Loucy (cell line): Measurements from ENCODE around the gene ST6GAL2.

ENCODE experiments used
- H2AFZ ChIP-seq: fragments of 200-600 bp; sonication (generic); 2 replicates; pipeline ENCODE4 v1.6.0; 2016; ENCODE audit warnings: antibody characterized with exemption, mild to moderate bottlenecking, low read length, moderate library complexity
- H3F3A ChIP-seq: fragments of 200-600 bp; 2 replicates; pipeline ENCODE4 v1.6.0; 2016; ENCODE audit warnings: antibody characterized with exemption, low read depth, mild to moderate bottlenecking
- H3K27me3 ChIP-seq: fragments of 200-600 bp; sonication (generic); 2 replicates; pipeline ENCODE4 v1.6.1; 2014; ENCODE audit warnings: low read length, mild to moderate bottlenecking; ENCODE audit not compliant: insufficient read depth, poor library complexity, severe bottlenecking
- H3K36me3 ChIP-seq: fragments of 200-600 bp; sonication (generic); 2 replicates; pipeline ENCODE4 v1.6.1; 2016; ENCODE audit warnings: low read length; ENCODE audit not compliant: insufficient read depth
- H3K4me1 ChIP-seq: fragments of 200-600 bp; sonication (generic); 2 replicates; pipeline ENCODE4 v1.5.1; 2014; ENCODE audit warnings: low read length, mild to moderate bottlenecking; ENCODE audit not compliant: insufficient read depth, poor library complexity, severe bottlenecking
- H3K4me2 ChIP-seq: fragments of 200-600 bp; sonication (generic); 2 replicates; pipeline ENCODE4 v1.6.0; 2014; ENCODE audit warnings: antibody characterized with exemption, low read length, low read depth, mild to moderate bottlenecking; ENCODE audit not compliant: poor library complexity, severe bottlenecking
- H3K4me3 ChIP-seq: fragments of 200-600 bp; sonication (generic); 2 replicates; pipeline ENCODE4 v1.5.1; 2014; ENCODE audit warnings: low read length, mild to moderate bottlenecking, mixed read lengths; ENCODE audit not compliant: poor library complexity, severe bottlenecking
- H3K79me2 ChIP-seq: fragments of 200-600 bp; sonication (generic); 2 replicates; pipeline ENCODE4 v1.6.1; 2014; ENCODE audit warnings: low read length; ENCODE audit not compliant: insufficient read depth
- H3K9ac ChIP-seq: fragments of 200-600 bp; sonication (generic); 2 replicates; pipeline ENCODE4 v1.6.0; 2014; ENCODE audit warnings: mild to moderate bottlenecking, low read depth, low read length, moderate library complexity; ENCODE audit not compliant: poor library complexity, severe bottlenecking
- H3K9me2 ChIP-seq: fragments of 200-600 bp; sonication (generic); replicated peaks from 2 replicates; pipeline ENCODE4 v1.6.1; 2016; ENCODE audit warnings: low read depth, low read length, mixed read lengths
- H3K9me3 ChIP-seq: fragments of 200-600 bp; sonication (generic); 2 replicates; pipeline ENCODE4 v1.6.1; 2014; ENCODE audit warnings: mild to moderate bottlenecking, antibody characterized with exemption, low read length, low read depth; ENCODE audit not compliant: insufficient read depth
- H4K20me1 ChIP-seq: fragments of 200-600 bp; sonication (generic); 2 replicates; pipeline ENCODE4 v1.6.0; 2014; ENCODE audit warnings: antibody characterized with exemption, low read length, mild to moderate bottlenecking; ENCODE audit not compliant: insufficient read depth, poor library complexity, severe bottlenecking
- CTCF ChIP-seq: fragments of 200-600 bp; sonication (generic); conservative IDR thresholded peaks from 2 replicates; pipeline ENCODE4 v1.5.1; 2014; ENCODE audit warnings: mild to moderate bottlenecking, antibody characterized with exemption, low read length
- EZH2phosphoT487 ChIP-seq: fragments of 200-600 bp; IDR thresholded peaks from 2 replicates; pipeline ENCODE4 v1.6.1; 2018; ENCODE audit warnings: antibody characterized with exemption, mild to moderate bottlenecking, moderate library complexity, borderline replicate concordance

ST6GAL2 gene

GRCh38 chr2:106827158-106827557 lies 58.8 kb downstream of the ST6GAL2 start:
- no peaks in the 10 kb centered on the region for H3K79me2 ChIP-seq
- H3K4me2 ChIP-seq: no peak overlapping the region
- no peaks in the 10 kb centered on the region for H3K4me1 ChIP-seq
- no peaks in the 10 kb centered on the region for H4K20me1 ChIP-seq
- no peaks in the 10 kb centered on the region for H3K9me3 ChIP-seq
- H3K4me3 ChIP-seq: no peak overlapping the region
- no peak overlapping the region for H2AFZ ChIP-seq
- no peaks in the 10 kb centered on the region for H3F3A ChIP-seq
- TF ChIP-seq CTCF: no peak
- TF ChIP-seq EZH2phosphoT487: no peak
- H3K36me3 ChIP-seq: no peaks in the 10 kb centered on the region
- H3K9ac ChIP-seq: no peak overlapping the region
- H3K9me2 ChIP-seq: no peaks in the 10 kb centered on the region
- no peaks in the 10 kb centered on the region for H3K27me3 ChIP-seq

- no peak overlapping the region for H3K9ac ChIP-seq
- H3K36me3 ChIP-seq: no peaks in the 10 kb centered on the region
- no peaks in the 10 kb centered on the region for H3F3A ChIP-seq
- no peaks in the 10 kb centered on the region for H3K79me2 ChIP-seq
- H3K27me3 ChIP-seq: no peaks in the 10 kb centered on the region
- no peak overlapping the region for H3K4me2 ChIP-seq
- no peaks in the 10 kb centered on the region for H3K9me2 ChIP-seq
- H3K4me1 ChIP-seq: no peaks in the 10 kb centered on the region
- H2AFZ ChIP-seq: no peak overlapping the region
- no peak overlapping the region for H3K4me3 ChIP-seq
- no peaks in the 10 kb centered on the region for H4K20me1 ChIP-seq
- H3K9me3 ChIP-seq: no peaks in the 10 kb centered on the region
- TF ChIP-seq EZH2phosphoT487 (no peak), CTCF (no peak)
Observed at GRCh38 chr2:106825161-106825560, 60.8 kb downstream of the ST6GAL2 start.

GRCh38 chr2:106816974-106817373 lies 69.0 kb downstream of the ST6GAL2 start:
- no peaks in the 10 kb centered on the region for H3K9me3 ChIP-seq
- H3K9me2 ChIP-seq: no peaks in the 10 kb centered on the region
- H2AFZ ChIP-seq: no peak overlapping the region
- no peaks in the 10 kb centered on the region for H4K20me1 ChIP-seq
- H3K4me3 ChIP-seq: no peak overlapping the region
- H3F3A ChIP-seq: no peaks in the 10 kb centered on the region
- H3K36me3 ChIP-seq: no peaks in the 10 kb centered on the region
- H3K4me2 ChIP-seq: no peak overlapping the region
- H3K79me2 ChIP-seq: no peaks in the 10 kb centered on the region
- no peaks in the 10 kb centered on the region for H3K4me1 ChIP-seq
- H3K9ac ChIP-seq: no peak overlapping the region
- TF ChIP-seq CTCF (no peak), EZH2phosphoT487 (no peak)
- no peaks in the 10 kb centered on the region for H3K27me3 ChIP-seq
